GM19438 (cell line): ENCODE measurements around the gene C14orf132.

ENCODE experiments used
- ATAC-seq: cut with Tn5 transposase; IDR thresholded peaks from one replicate; pipeline ENCODE4 v1.9.1; 2021; ENCODE audit warnings: low read depth; ENCODE audit not compliant: unreplicated experiment

C14orf132 gene

DNA sequence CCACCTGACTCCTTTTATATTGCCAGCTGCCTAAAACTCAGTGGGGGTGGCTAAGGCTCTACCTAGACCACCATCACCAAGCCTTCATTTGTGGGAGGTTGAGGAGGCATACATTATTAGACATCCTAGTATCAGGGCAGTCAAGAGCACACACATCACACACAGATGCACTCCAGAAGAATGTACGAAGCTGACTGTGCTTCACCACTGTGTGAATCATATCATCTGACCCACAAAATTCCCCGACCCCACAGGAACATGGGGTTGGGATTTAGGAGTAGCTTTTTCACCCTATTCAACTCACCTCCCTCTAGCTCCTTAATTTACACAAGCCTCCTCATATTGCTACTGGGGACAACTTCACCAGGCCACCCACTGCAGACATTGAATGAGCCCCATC is 100.7 kb downstream of the C14orf132 start:
- ATAC-seq: no peak

DNA sequence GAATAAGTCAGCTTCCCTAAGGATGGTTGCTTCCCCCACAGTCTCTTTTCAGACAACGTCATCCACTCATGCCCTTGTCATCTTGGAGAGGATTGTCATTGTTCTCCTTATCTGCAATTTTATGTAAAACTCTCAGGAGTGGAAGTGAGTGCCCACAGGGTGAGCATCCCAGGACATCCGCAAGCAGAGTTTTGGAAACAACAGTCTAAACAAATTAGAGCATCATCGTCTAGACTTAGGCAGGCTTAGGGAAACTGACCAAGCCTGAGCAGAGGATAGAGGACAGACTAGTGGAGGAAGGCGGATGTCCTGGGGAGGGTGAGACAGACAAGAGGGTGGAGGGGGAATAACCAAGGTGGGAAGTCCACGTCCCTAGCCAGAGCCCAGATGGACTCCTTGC is 101.8 kb downstream of the C14orf132 start:
- ATAC-seq: no peak
